ENCODE data around the gene PCK1.

The PCK1 gene

GRCh38 chr20:57524511-57525176 is 36.3 kb upstream of the PCK1 start, which contains the start of gene CTCFL:
Gene CTCFL (minus strand): TSS chr20:57525140. CDS start chr20:57524205, 935 bp downstream.
- no peak within 1 kb of the TSS for H3K4me3 ChIP-seq (ENCODE audit: low read length)
- peaks cover 29% of the 10 kb centered on the region for H3K27me3 ChIP-seq (ENCODE audit: low read depth, low read length)
- no peak for TF ChIP-seq EZH2phosphoT487 (IDR thresholded peaks at IDR 0.05; ENCODE audit: low read depth)
- TF ChIP-seq CTCF (IDR thresholded peaks at IDR 0.05; ENCODE audit: low read depth, low read length): no peak
- no peak within 1 kb of the TSS for H3K27ac ChIP-seq (ENCODE audit: low read length)
- no peaks in the 10 kb centered on the region for H3K36me3 ChIP-seq (replicated peaks; ENCODE audit: low read depth, low read length)
- no peaks in the 10 kb centered on the region for H3K79me2 ChIP-seq (ENCODE audit: low read length)
- no peaks in the 10 kb centered on the region for H3K9me3 ChIP-seq (ENCODE audit: insufficient read depth, low read length)
- H2AFZ ChIP-seq (ENCODE audit: low read depth, low read length): no peak within 1 kb of the TSS
- no peaks in the 10 kb centered on the region for H4K20me1 ChIP-seq (ENCODE audit: insufficient read depth, low read length)
- H3K9ac ChIP-seq (ENCODE audit: low read length): no peak within 1 kb of the TSS
- no peak within 1 kb of the TSS for H3K4me2 ChIP-seq (ENCODE audit: low read length)
- peaks cover 4% of the 10 kb centered on the region; the same call in 1 of the 2 replicates for H3K4me1 ChIP-seq (ENCODE audit: low read length)

GRCh38 chr20:57525328-57526086 is 35.4 kb upstream of the PCK1 start:
- Histone ChIP-seq H3K27me3 (ENCODE audit: low read depth, low read length) (peaks cover 30% of the 10 kb centered on the region), H3K9me3 (ENCODE audit: insufficient read depth, low read length) (no peaks in the 10 kb centered on the region), H4K20me1 (ENCODE audit: insufficient read depth, low read length) (no peaks in the 10 kb centered on the region), H2AFZ (ENCODE audit: low read depth, low read length) (no peak overlapping the region), H3K27ac (ENCODE audit: low read length) (no peak overlapping the region), H3K79me2 (ENCODE audit: low read length) (no peaks in the 10 kb centered on the region), H3K4me2 (ENCODE audit: low read length) (no peak overlapping the region), H3K36me3 (replicated peaks; ENCODE audit: low read depth, low read length) (no peaks in the 10 kb centered on the region), H3K4me3 (ENCODE audit: low read length) (no peak overlapping the region), H3K4me1 (ENCODE audit: low read length) (peaks cover 4% of the 10 kb centered on the region; the same call in 1 of the 2 replicates), H3K9ac (ENCODE audit: low read length) (no peak overlapping the region)
- TF ChIP-seq EZH2phosphoT487 (IDR thresholded peaks at IDR 0.05; ENCODE audit: low read depth) (no peak), CTCF (IDR thresholded peaks at IDR 0.05; ENCODE audit: low read depth, low read length) (no peak)

GRCh38 chr20:57526087-57526884 is 34.6 kb upstream of the PCK1 start:
- H3K27me3 ChIP-seq (ENCODE audit: low read depth, low read length): peaks cover 25% of the 10 kb centered on the region
- H3K36me3 ChIP-seq (replicated peaks; ENCODE audit: low read depth, low read length): no peaks in the 10 kb centered on the region
- H3K4me1 ChIP-seq (ENCODE audit: low read length): peaks cover 4% of the 10 kb centered on the region; the same call in 1 of the 2 replicates
- H3K4me2 ChIP-seq (ENCODE audit: low read length): no peak overlapping the region
- H2AFZ ChIP-seq (ENCODE audit: low read depth, low read length): no peak overlapping the region
- H3K9me3 ChIP-seq (ENCODE audit: insufficient read depth, low read length): no peaks in the 10 kb centered on the region
- TF ChIP-seq EZH2phosphoT487 (IDR thresholded peaks at IDR 0.05; ENCODE audit: low read depth): no peak
- peak; percentile 52 for TF ChIP-seq CTCF (IDR thresholded peaks at IDR 0.05; ENCODE audit: low read depth, low read length)
- no peaks in the 10 kb centered on the region for H3K79me2 ChIP-seq (ENCODE audit: low read length)
- no peak overlapping the region for H3K27ac ChIP-seq (ENCODE audit: low read length)
- H3K4me3 ChIP-seq (ENCODE audit: low read length): no peak overlapping the region
- H3K9ac ChIP-seq (ENCODE audit: low read length): no peak overlapping the region
- no peaks in the 10 kb centered on the region for H4K20me1 ChIP-seq (ENCODE audit: insufficient read depth, low read length)

Data from OCI-LY3 (cell line).